Stimulated activated CD4-positive, alpha-beta T cell treated with anti-CD3 and anti-CD28 coated beads, Interleukin-1b, Interleukin-23, amount 100 ng/mL, for 48 hours (primary cell): ENCODE results near the gene LBX2.
"Not testable (repeated sequence)": the region's sequence is repeated elsewhere in the genome, so short reads cannot be mapped to it uniquely, and the experiment has no call there.

Experiments
- DNase-seq: peaks from one replicate; pipeline ENCODE4 v3.0.0-alpha.2; 2020

The LBX2 gene

GRCh38 chr2:74481961-74482800 is 17.2 kb downstream of the LBX2 start:
- peak; percentile 58 for DNase-seq

DNA sequence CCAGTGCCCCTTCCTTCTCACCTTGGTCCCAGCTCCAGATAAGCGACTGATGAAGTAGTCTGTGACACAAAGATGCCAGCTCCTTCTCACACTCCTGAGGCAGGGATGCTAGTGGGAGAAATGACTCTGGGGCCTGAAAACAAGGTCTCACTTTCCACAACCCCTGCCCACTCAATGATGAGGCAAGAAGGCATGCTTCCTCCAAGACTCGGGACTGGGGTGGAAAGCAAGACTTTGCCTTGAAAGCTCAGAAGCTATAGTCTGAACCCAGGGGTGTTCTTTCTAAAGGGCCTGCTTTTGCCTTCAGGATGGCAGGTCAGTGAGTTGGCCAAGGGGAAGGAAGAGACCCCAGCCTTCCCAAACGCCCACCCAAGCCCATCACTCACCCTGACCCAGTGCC is 18.0 kb downstream of the LBX2 start:
- no peak for DNase-seq

DNA sequence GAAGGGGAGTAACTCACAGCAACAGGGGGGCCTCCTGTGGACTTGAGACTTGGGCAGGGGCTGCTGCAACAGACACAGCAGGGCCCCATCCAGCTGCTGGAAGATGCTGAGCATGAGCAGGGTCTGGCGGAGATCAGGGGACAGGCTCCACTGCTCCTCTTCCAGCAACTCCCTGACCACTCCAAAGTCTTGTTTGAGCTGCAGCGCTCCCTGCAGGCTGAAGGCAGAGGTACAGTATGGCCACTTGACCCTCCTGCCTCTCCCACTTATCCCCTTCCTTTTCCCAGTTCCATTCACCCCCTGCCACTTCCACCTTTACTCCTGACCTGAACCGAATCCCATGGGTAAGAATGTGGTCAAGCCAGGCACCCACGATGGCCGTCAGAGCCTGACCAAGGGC is 24.5 kb downstream of the LBX2 start:
- no peak for DNase-seq

GRCh38 chr2:74474481-74474880 is 24.9 kb downstream of the LBX2 start:
- DNase-seq: no peak

GRCh38 chr2:74472945-74473258 is 26.5 kb downstream of the LBX2 start:
- DNase-seq: no peak

GRCh38 chr2:74472086-74472944 is 27.1 kb downstream of the LBX2 start, which contains the start of gene MRPL53:
MRPL53 (minus strand) TSS chr2:74472680; CDS start chr2:74472660, 20 bp downstream.
- DNase-seq: peak; percentile 94

DNA sequence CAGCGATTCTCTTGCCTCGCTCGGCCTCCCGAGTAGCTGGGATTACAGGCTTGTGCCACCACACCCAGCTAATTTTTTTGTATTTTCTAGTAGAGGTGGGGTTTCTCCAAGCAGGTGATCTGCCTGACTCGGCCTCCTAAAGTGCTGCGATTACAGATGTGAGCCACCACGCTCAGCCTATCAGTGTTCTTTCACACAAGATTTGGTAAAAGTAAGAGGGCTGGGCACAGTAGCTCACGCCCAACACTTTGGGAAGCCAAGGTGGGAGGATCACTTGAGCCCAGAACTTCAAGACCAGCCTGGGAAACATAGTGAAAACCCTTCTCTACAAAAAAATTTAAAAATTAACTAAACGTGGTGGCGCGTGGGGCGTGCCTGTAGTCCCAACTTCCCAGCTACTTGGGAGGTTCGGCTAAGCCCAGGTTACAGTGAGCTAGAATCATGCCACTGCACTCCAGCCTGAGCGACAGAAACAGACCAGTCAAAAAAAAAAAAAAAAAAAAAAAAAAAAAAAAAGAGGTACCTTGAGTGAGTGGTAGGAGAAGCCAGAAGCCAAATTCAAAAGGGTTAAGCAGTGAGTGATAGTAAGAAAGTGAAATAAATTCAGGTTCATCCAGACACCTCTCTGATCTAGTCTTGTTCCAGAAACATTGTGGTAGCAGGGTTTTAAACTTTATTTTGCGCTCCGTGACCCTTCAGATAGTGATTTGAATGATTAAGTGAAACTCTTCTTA is 27.9 kb downstream of the LBX2 start:
- DNase-seq: no peak

GRCh38 chr2:74470742-74471141 is 28.7 kb downstream of the LBX2 start:
- DNase-seq: not testable (repeated sequence)

GRCh38 chr2:74464406-74464805 is 35.0 kb downstream of the LBX2 start:
- DNase-seq: no peak

DNA sequence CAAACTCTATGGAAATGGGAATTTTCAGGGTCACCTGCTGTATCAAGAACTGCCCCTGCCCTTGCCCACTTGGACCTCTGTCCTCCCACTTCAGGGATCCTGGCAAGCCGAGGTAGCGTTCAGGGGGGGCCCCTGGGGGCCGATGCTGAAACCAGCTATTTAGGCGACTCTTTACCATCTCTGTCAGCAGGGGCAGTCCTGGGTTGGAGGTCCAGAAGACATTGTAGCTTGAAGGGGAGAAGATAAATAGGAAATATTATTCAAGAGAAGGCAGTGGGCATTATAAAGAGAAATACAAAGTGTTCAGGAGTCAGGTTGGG is 36.7 kb downstream of the LBX2 start:
- DNase-seq: no peak

DNA sequence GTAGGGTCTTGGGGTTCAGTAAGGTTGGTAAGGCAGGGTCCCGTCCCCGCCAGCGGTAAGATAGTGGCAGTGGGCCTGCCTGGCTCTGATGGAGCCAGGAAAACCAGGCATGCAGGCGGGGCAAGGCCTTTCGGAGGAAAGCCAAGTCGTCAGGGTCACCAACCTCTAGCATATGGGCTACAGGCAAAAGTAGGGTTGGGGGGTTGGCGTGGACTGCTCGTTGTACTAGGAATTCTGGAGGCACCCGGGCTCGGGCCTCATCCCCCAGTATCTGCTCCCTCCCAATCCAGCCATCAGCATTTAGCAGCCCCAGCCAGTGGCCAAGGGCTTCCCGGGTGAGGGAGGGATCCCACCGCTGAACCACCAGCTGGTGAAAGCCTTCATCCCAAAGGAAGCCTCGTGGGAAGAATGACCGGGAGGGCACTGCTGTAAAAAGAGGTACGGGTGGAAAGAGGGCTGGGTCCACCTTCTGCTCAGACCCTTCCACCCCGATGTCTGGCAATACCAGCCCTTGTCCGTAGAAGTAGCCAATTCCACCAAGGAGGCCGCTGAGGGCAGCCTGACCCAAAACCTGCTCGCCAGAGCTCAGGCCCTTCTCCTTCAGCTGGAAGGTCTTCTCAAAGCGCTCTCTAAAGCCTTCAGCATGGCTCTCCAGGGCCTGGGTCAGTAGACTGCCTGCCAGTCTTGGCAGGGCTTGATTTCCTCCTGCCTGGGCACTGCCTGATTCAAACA is 37.2 kb downstream of the LBX2 start:
- DNase-seq: no peak

DNA sequence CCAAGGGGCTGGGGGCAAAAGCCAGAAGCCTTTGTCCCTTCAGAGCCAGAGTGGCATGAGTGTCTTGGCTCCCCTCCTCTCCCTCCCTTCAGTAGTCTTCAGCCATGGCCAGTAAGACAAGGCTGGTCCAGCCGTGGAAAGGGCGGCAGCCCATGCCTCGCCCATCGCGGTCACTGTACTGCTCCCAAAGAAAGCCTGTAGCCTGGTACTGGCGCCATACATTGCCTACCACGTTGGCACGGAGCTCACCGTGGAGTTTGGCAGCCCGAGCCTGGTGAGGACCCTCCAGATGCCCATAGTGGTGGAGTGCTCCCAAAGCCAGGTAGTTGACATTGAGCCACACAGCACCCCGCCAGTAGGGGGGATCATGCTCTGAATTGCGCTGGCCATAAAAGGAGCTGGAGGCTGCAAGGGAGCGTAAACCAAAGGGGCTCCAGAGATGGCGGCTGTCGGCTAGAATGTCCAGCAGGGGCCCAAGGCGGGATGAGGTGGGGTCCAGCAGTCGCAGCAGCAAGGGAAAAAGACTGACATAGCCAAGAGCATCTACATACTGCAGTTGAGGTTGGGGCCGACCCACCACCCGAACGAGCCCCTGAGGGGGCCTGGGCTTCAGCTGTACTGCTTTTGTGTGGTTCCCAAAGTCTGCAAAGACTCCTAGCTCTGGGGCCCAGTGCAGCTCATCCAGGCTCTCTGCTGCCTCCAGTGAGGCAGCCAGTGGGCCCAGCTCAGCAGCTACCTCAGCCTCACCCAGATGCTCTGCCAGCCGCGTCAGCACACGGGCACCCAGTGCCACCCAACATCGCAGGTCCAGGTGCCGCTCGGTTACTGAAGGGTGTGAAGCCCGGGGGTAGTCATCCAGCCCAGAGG is 38.0 kb downstream of the LBX2 start:
- DNase-seq: no peak

DNA sequence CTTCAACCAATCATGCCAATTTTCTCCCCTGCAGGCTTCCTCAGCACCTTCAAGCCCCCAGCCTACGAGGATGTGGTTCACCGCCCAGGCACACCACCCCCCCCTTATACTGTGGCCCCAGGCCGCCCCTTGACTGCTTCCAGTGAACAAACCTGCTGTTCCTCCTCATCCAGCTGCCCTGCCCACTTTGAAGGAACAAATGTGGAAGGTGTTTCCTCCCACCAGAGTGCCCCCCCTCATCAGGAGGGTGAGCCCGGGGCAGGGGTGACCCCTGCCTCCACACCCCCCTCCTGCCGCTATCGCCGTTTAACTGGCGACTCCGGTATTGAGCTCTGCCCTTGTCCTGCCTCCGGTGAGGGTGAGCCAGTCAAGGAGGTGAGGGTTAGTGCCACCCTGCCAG is 39.2 kb downstream of the LBX2 start:
- not testable (repeated sequence) for DNase-seq

DNA sequence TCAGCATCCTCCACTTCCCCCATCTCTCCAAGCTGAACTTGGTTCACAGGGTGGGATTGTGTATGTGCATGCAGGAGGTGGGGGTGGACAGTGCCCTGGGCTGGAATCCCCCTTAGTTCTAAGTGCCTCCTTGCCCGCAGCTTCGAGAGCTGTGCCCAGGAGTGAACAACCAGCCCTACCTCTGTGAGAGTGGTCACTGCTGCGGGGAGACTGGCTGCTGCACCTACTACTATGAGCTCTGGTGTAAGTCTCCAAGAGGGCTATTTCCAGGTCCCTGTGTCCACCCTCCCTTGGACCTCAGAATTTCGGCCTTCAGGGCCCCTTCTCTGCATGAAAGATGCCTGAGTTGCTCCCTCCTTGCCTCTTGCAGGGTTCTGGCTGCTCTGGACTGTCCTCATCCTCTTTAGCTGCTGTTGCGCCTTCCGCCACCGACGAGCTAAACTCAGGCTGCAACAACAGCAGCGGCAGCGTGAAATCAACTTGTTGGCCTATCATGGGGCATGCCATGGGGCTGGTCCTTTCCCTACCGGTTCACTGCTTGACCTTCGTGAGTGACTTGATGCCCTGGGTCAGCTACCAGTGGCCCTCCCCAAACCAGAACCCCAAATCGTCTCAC is 39.8 kb downstream of the LBX2 start:
- DNase-seq: not testable (repeated sequence)

DNA sequence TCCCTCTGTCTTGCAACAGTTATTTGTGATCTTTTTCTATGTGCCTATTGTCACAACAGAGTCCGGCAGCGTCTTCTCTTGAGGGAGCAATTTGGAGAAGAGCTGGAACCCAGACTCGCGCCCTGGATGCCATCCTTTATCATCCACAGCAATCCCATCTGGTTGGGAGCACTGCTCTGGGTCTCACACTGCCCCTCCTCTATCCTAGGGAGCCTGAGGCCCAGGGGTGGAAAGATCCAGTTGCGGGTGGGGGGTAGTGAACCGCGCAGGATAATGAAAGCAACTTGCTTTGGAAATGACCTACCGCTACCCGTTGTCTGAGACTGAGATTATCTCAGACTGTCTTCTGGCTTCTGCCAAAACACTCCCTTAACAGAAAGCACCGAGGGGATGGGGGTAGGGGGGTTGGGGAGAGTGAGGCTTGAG is 40.5 kb downstream of the LBX2 start:
- DNase-seq: no peak

DNA sequence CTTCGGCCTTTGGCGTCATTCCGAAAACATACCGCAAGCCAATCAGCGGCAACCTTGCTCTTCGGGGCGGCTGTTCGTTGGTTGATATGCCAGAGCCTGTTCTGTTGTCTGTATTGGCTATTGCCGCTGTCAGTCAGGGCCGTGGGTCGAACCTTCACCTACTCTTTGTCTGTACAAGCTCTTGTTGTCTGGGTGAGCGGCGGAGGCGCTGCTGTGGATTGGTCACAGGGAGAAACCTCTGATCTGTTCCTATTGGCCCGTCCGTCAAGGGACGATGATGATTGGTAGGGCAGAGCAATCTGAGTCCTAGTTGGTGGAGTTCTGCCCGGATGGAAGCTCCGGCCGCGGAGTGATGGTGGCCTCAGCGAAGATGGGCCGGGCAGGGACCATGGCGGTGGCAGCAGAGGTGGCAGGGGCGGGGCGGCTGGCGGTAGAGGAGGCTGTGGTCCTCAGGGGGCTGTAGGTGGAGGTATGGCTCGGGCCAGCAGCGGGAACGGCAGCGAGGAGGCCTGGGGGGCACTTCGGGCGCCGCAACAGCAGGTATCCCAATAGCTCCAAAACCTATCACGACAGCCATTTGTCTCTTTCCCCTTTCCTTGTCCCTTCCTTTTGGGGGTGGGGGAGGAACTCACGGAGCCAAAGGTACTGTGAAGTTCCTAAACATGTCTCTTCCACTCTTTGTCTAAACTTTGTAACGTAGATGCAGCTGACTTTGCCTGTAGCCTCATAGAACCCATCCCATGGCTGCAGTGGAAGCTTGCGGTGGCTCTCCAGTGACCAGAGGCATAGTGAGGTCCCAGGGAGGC is 41.1 kb downstream of the LBX2 start, which contains the start of gene WBP1:
TSS of gene WBP1 (plus strand) at position 307 of the 806 bp plus-strand sequence. CDS start at position 472, 165 bp downstream.
- DNase-seq: peak; percentile 100

GRCh38 chr2:74457549-74458131 is 41.8 kb downstream of the LBX2 start:
- peak; percentile 82 for DNase-seq

- no peak for DNase-seq
These were observed 42.3 kb downstream of the LBX2 start for GRCh38 chr2:74457129-74457548.

DNA sequence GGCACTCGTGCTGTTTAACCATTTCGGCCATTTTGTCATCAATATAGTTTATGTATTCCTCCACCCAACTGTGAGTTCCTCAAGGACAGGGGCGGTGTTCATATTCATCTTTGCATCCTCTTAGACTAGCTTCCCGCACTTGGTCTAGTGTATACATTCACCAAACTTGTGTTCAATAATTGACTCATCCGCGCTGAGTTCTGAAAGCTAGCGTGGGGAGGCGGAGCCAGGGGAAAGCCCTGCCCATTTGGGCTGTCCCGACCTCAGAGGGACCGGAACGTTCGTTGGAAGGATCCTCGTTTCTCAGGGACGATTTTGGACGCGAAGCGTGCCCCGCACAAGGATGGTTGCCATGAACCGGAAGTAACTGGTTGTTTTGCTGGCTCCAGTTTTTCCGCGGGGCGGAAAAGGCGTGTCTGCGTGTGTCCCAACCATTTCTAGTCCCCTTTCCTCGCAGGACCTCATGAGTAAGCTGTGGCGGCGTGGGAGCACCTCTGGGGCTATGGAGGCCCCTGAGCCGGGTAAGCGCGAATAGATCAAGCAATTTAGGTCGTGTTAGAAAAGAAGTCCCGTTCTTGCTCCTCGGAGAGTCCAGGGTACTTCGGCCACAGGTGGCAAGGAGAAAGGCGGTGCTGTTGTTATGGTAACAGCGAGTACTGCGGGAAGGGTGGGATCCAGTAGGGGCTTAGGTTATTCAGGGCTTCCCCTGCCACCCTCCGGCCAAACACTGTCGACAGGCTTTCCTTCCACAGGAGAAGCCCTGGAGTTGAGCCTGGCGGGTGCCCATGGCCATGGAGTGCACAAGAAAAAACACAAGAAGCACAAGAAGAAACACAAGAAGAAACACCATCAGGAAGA is 44.5 kb downstream of the LBX2 start, which contains the start of gene INO80B:
TSS of gene INO80B (plus strand) at position 434 of the 858 bp plus-strand sequence. CDS start at position 464, 30 bp downstream.
- DNase-seq: peak; percentile 98
